ENCODE measurements around the gene RASA3.

RASA3 gene

GRCh38 chr13:114054830-114055439 lies 77.5 kb downstream of the RASA3 start:
- DNase-seq (ENCODE audit: low read depth) = no peak

- no peak for DNase-seq (ENCODE audit: low read depth)
Measured at GRCh38 chr13:114054264-114054663, 78.2 kb downstream of the RASA3 start.

GRCh38 chr13:114053026-114053425 lies 79.4 kb downstream of the RASA3 start:
- DNase-seq (ENCODE audit: low read depth) = no peak

GRCh38 chr13:114050536-114051450 lies 81.6 kb downstream of the RASA3 start:
- DNase-seq (ENCODE audit: low read depth) = no peak

- no peak for DNase-seq (ENCODE audit: low read depth)
Measured at GRCh38 chr13:114049626-114050101, 82.8 kb downstream of the RASA3 start.

GRCh38 chr13:114049026-114049425 lies 83.4 kb downstream of the RASA3 start:
- no peak for DNase-seq (ENCODE audit: low read depth)

- no peak for DNase-seq (ENCODE audit: low read depth)
Measured at GRCh38 chr13:114048443-114048842, 84.0 kb downstream of the RASA3 start.

- no peak for DNase-seq (ENCODE audit: low read depth)
Measured at GRCh38 chr13:114047358-114047881, 85.0 kb downstream of the RASA3 start.

GRCh38 chr13:114046431-114046975 lies 85.9 kb downstream of the RASA3 start:
- DNase-seq (ENCODE audit: low read depth) = no peak

- no peak for DNase-seq (ENCODE audit: low read depth)
Measured at GRCh38 chr13:114045113-114045735, 87.2 kb downstream of the RASA3 start.

- DNase-seq (ENCODE audit: low read depth) = no peak
Measured at GRCh38 chr13:114044486-114044885, 87.9 kb downstream of the RASA3 start.

GRCh38 chr13:114043421-114044053 lies 88.9 kb downstream of the RASA3 start:
- no peak for DNase-seq (ENCODE audit: low read depth)

GRCh38 chr13:114042066-114042815 lies 90.2 kb downstream of the RASA3 start:
- no peak for DNase-seq (ENCODE audit: low read depth)

GRCh38 chr13:114041493-114041892 lies 90.9 kb downstream of the RASA3 start:
- DNase-seq (ENCODE audit: low read depth) = no peak

GRCh38 chr13:114039471-114040141 lies 92.8 kb downstream of the RASA3 start:
- DNase-seq (ENCODE audit: low read depth) = no peak

- DNase-seq (ENCODE audit: low read depth) = no peak
Measured at GRCh38 chr13:114038900-114039299, 93.5 kb downstream of the RASA3 start.

GRCh38 chr13:114038211-114038613 lies 94.2 kb downstream of the RASA3 start:
- DNase-seq (ENCODE audit: low read depth) = no peak

- no peak for DNase-seq (ENCODE audit: low read depth)
Measured at GRCh38 chr13:114037674-114038073, 94.7 kb downstream of the RASA3 start.

- DNase-seq (ENCODE audit: low read depth) = no peak
Measured at GRCh38 chr13:114035583-114036531, 96.6 kb downstream of the RASA3 start.

Measured in non-pigmented ciliary epithelial cell (primary cell).